ENCODE results near the gene PACRG.

Gene PACRG

DNA sequence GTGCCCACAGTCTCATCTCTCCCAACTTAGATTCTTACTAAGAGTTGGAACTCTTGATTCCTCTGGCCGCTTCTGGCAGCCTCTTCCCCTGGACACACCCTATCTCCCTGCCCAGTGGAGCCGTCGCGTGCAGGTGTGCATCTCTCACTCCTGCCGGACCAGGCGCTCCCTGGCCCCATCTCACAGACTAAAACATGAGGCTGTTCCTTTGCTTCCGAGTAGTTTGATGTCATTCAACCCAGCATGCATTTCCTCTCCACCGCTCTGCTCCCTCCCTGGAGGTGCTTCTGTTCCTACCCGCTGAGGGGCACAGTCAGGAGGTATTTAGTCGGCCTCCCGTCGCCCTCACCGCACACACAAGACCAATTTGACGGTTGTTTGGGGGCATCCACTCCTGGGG is 458.8 kb downstream of the PACRG start:
- DNase-seq (ENCODE audit: low read depth): no peak
- TF ChIP-seq, protein P1, sequence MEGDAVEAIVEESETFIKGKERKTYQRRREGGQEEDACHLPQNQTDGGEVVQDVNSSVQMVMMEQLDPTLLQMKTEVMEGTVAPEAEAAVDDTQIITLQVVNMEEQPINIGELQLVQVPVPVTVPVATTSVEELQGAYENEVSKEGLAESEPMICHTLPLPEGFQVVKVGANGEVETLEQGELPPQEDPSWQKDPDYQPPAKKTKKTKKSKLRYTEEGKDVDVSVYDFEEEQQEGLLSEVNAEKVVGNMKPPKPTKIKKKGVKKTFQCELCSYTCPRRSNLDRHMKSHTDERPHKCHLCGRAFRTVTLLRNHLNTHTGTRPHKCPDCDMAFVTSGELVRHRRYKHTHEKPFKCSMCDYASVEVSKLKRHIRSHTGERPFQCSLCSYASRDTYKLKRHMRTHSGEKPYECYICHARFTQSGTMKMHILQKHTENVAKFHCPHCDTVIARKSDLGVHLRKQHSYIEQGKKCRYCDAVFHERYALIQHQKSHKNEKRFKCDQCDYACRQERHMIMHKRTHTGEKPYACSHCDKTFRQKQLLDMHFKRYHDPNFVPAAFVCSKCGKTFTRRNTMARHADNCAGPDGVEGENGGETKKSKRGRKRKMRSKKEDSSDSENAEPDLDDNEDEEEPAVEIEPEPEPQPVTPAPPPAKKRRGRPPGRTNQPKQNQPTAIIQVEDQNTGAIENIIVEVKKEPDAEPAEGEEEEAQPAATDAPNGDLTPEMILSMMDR (IDR thresholded peaks at IDR 0.05; ENCODE audit: low read length, missing control alignments): no peak
- no peak overlapping the region for H3K4me3 ChIP-seq (replicated peaks; ENCODE audit: low read depth, low read length)

DNA sequence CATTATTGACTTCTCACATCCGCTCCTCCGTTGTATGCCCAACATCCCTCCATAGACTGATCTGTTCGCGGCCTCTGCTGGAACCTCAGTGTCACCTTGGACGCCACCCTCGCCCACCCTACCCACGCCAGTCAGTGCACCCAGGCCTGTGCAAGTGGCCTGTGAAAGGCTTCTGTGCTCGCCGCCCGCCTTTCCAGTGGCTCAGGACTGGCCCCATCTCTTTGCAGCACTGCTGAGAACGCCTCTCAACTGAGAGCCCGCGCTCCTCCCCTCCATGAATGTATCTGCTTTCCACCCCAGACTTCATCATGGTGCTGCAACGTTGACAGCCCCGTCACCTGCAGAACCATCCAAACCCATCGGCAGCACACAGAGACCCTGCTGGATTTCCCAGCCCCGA is 459.4 kb downstream of the PACRG start:
- no peak for DNase-seq (ENCODE audit: low read depth)
- H3K4me3 ChIP-seq (replicated peaks; ENCODE audit: low read depth, low read length): no peak overlapping the region
- TF ChIP-seq, protein P1 (IDR thresholded peaks at IDR 0.05; ENCODE audit: low read length, missing control alignments): no peak

DNA sequence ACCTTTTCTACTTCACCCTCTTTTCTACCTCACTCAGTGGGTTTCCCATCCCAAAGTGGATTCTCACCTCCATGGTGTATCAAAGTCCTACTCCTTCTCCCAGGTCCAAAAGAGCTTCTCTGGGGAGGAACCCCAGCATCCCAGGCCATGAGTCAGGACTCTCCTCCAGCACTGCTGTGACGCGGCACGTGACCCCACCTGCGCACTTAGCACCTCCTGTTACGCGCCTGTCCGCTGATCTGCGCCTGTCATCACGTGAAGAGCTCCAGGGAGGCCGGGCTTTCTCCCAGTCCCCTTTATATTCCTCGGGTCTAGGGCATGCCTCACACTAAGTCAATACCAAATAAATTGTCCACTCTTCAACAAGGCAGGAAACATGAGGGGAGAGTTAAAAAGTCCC is 459.8 kb downstream of the PACRG start:
- TF ChIP-seq, protein P1 (IDR thresholded peaks at IDR 0.05; ENCODE audit: low read length, missing control alignments): no peak
- H3K4me3 ChIP-seq (replicated peaks; ENCODE audit: low read depth, low read length): no peak overlapping the region
- no peak for DNase-seq (ENCODE audit: low read depth)

DNA sequence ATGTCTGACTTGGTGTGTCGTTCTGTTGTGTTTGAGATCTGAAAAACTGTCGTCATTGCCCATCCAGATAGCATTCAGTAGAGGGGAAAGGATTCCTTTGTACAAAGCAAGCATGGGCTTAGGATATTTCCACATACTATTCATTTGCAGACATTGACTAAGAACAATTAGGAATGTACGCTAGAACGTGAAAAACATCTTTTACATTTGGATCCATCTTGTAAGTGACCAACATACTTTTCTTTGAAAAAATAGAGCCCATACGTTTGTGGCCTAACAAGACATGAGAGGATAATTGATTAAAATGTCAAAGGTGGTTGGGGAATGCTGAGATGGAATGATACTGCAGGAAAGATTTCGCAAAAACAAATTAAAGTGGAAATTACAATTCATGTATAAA is 461.0 kb downstream of the PACRG start:
- DNase-seq (ENCODE audit: low read depth): no peak
- no peak overlapping the region for H3K4me3 ChIP-seq (replicated peaks; ENCODE audit: low read depth, low read length)
- TF ChIP-seq, protein P1 (IDR thresholded peaks at IDR 0.05; ENCODE audit: low read length, missing control alignments): no peak

DNA sequence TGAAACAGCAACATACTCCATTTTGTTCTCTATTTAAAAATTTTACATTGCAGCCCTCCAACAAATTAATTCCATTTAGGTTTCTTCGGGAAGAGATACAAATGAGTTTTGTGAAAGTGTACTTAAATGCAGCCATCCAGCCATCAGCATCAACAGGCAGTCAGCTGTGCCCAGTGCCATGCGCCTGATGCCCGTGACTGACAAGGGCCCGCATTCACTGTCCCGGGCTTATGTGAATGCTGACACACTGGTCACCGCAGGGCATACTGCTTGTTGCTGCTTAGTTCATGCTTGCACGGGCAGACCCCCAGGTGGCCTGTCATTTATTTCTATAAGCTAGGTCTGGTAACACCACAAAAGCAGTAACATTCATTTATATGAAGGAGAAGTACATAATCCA is 461.8 kb downstream of the PACRG start:
- no peak for DNase-seq (ENCODE audit: low read depth)
- TF ChIP-seq, protein P1 (IDR thresholded peaks at IDR 0.05; ENCODE audit: low read length, missing control alignments): no peak
- no peak overlapping the region for H3K4me3 ChIP-seq (replicated peaks; ENCODE audit: low read depth, low read length)

DNA sequence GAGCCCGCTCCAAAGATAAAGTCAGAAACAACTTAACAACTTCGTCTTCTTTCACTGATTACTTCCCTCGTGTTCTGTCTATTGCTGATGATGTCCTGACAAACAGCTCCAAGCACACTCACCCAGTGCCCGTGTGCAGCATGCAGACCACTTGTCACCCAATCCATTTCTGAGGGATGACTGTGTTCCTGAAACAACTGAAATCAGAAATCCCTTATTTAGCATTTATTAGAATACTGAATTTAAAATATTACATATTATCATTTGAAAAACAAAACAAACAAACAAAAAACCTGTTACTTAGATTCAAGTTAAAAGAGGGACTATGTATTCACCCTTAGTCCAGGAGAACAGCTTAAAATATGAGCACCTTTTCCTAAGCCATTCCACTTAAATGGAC is 463.0 kb downstream of the PACRG start:
- no peak for DNase-seq (ENCODE audit: low read depth)
- TF ChIP-seq, protein P1 (IDR thresholded peaks at IDR 0.05; ENCODE audit: low read length, missing control alignments): no peak
- H3K4me3 ChIP-seq (replicated peaks; ENCODE audit: low read depth, low read length): no peak overlapping the region

DNA sequence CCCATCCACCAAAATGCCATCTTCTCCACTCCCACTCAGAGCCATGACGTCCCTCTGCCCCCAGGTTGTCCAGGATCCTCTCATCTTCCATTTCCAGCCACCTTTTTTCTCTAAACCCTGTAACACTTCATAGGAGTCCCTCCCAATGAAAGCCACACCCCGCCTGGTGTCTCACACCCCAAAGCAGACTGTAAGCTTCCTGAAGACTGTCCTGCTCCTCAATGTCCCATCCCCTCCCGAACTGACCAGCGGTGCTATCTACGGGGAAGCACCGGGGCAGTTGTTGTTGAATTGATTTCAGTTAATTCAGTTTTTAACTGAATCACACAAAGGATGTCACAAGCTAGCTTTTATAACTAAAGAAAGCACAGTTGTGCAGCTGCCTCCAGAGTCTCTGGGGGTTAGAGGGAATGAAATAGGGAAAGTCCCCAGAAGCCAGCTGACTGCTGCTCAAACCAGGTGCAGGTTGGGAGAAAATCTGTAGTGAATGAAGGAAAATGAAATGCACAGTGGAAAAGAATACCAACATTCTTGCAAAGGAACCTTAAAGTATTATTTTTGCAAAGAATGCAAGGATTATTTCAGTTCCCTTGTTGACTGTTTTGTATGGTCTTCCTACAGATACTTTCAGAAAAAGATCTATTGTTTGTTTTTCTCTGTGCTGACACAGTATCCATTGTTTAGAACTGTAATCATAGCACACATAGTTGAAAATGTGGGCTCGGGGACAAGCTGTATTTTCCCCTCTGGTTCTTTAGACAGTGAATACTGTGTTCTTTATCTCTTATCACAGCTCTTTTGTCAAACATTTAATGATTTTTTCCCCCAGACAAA is 464.1 kb downstream of the PACRG start:
- H3K4me3 ChIP-seq (replicated peaks; ENCODE audit: low read depth, low read length): no peak overlapping the region
- peak; percentile 11 for DNase-seq (ENCODE audit: low read depth)
- TF ChIP-seq, protein P1 (IDR thresholded peaks at IDR 0.05; ENCODE audit: low read length, missing control alignments): no peak
